ENCODE data around the gene DEDD2.

The DEDD2 gene

DNA sequence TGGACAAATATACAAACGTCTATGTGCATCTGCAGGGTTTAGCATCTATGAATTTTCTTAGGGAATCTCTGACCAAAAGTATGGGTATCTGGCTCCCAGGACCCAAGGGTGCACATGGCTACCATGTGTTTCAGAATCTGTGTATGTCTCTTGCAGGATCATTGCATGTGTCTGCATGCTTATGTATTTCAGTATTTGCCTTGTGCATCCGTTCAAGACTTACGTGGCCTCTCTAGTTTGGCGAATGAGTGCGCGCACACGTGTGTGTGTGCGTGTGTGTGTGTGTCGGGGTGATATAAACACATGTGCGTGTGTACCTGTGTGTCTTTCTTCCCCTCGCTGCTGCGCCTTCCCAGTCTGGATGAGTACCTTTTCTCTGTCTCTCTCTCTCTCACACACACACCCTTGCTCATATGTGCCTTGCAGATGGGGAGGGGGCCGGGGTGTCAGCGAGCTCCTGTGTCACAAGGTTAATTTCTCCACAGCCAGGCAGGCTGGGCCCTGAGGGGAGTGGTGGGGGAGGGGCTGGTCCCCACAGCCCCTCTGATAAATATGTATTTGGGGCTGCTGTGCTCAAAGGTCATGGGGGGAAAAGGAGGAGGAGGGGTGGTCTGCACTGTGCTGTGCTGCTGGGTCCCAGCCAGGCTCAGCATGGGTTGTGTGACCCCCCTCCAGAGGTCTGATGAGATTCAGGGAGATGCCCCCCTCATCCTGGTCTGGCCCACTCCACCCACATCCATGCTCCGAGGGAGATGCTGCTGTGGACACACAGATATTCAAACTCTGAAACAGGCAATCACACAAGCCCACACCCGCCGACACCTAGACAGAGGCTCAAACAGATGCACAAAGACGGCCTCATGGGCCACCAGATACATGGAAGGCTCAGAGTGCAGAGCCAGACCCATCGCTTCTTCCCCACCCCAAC lies 47.7 kb downstream of the DEDD2 start:
- no peak for DNase-seq

DNA sequence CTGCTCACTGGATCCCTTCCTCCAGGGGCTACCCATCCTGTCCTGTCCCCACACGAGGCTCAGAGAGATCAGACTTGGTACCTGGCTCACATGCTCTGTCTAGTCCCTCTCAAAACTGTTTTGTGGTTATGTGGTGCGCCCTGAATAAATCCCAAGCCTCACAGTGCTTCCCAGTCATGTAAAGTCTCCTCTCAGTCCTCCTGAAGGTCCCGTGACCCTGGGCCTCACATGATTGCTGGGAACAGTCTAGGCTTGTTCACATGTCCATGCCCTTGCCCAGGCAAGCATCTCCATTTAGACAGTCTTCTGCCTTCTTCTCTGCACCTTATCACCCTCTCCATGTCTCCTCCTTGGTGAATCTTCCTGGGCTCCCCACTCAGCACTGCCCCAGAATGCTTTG lies 49.3 kb downstream of the DEDD2 start:
- no peak for DNase-seq

DNA sequence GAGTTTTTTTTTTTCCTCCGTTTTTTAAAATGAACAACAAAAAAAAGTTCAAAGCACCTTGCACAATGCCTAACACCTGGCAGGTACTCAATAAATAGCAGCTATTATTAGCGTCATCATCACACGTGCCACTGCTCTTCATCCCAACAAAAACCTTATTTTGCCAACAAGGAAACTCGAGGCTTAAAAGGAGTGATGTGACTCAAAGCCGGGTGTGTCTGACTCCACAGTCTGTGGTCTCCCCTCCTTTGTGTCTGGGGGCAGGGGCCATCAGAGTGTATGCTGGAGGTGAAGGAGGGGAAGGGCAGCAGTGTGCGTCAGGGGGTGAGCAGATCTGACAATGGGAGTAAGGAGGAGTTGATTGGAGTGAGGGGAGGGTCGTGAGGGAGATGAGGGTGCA lies 51.2 kb downstream of the DEDD2 start:
- DNase-seq, result no peak

DNA sequence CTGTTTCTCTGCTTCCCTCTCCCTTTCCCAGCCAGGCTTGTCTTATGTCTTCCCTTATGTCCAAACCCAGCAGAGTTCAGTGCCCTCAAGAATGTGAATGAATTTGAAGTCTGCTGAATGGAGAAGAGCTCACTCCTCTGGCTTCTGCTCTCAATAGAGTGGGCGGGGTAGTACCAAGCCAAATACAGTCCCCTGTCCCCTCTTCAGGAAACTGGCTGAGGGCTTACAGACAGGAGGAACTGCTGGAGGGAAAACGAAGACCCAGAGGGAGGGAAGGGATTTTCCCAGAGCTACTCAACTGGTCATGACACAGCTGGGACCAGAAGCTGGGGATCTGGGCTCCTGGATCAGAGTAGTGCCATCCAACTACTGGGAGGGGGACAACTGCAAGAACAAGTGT lies 52.3 kb downstream of the DEDD2 start:
- DNase-seq, result no peak

DNA sequence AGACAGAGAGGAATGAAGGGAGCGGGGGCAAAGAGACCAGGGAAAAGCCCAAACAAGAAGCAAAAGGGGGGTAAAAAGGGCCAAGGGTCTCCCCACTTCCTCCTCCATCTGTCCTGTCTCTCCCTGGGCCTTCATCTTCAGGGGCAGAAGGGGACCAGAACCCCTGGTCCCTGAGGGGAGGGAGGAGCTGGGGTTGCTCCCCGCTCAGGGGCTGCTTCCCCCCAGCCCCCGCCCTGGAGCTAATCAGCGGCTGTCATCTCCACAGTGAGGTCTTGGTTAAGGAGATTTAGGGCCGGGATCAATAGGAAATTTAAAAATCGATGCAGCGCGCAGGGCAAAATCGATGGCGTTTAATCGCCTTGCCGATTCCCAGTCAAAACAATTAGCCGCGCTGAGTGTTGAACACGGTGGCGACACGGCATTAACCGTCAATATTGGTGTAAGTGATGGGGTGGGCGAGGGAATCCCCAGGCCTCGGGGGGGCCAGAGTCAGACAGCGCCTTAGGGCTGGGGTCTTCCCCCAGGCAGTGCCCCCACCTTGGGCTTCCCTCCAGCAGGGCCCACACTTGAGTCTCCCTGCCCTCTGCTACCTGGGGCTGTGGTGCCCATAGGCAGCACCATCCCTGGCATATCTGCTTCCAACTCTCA lies 55.7 kb downstream of the DEDD2 start:
- no peak for DNase-seq

DNA sequence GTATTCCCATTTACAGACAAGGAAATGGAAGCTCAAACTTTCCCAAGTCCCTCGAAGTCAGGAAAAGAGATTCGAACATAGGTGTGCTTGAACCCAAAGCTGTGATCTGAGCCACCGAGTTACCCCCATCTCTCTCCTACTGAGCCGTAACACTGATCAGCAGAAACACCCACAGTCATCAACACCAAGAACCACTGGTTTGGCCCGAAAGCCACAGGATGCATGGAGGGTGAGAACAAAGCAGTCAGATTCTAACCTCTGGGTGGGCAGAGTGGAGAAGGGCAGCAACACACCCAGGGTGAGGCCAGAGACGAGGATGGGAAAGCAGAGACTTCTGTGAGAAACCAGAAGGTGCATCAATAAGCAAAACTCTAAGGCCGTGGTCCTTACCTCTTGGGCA lies 57.5 kb downstream of the DEDD2 start:
- no peak for DNase-seq

DNA sequence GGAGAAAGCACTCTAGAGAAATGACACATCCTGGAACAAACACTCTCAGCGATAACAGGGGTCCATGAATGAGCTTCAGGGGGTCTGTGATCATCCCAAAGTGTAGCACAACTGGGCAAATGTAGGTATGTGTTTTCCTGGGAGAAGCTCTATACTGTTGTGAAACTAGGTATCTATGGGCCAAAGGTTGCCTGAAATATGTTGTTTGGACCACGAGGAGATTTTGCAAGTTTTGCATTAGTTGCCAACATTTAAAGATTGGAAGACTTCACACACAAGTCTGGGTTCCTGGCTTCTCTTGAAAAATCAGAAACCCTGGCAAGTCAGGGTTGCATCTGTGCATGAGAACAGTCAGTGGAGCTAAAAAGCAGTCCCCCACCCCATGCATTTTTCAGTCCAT lies 58.6 kb downstream of the DEDD2 start:
- no peak for DNase-seq

DNA sequence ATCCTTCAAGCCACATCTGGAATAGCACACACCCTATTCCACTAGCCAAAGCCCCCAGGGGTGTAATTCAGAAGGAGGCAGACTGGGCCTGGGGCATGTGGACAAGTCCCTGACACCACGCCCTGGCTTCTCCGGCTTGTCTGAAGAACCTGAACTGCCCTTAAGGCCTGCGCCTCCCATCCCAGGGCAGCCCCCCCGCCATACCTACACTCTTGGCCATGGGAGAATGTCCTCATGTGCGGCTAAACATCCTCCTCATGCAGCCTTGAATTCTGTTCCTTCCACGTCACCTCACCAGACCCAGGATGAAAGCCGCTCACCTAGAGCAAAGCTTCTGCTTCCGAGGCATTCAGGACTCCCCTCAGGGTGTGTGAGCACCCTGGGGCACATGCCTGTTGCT lies 60.9 kb downstream of the DEDD2 start:
- DNase-seq, result no peak

DNA sequence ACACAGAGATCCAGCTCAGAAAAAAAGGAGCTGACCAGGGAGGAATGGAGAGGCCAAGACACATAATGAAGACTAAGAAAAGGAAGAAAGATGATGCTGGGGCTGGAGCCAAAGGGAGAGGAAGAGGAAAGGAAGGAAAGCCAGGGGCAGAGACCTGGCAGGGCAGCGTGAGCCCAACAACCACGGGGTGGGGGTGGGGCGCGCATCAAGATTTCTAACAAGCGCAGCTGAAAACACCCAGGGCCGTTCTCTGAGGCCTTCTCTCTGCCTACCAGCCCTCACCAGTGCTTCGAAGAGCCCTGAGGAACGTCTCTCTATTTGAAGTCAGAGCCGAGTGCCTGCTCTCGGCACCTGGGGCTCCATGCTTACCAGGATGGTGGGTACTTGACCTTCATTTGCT lies 61.7 kb downstream of the DEDD2 start:
- no peak for DNase-seq

DNA sequence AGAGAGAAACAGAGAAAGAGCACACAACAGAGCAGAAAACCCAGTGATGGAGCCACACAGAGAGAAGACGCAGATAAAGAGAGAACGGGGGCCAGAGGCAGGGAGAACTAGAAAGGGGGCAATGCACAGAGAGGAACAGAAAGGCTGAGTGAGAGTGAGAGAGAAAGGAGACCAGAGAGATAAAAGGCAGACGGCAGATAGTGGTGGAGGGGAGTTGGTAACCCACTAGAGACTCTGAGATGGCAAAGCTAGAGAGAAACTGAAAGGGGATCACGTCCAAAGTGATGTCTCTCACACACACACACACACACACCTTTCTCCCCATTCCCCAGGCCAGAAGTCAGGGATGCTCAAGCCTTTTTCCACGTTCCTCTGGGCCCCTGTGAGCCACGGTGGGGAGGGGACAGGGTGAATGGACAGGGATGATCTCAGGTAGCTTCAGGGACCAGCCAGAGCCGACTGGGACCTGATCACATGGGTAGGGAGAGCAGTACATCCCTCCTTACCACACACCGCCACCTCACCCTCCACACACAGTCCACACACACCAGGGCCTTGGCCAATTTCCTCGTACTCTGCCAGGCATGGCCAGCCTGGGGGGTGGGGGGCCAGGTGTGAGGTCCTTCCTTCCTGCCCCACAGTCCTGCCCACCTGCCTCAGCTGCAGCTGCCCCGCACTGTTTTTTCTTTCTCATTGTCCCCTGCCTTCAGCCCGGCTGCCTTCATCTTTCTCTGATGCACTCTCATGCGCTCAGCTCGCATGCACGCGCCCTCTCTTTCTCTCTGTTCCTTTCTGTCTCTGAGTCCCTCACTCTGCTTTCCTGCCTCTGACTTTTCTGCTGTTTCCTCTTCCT lies 62.8 kb downstream of the DEDD2 start:
- no peak for DNase-seq

DNA sequence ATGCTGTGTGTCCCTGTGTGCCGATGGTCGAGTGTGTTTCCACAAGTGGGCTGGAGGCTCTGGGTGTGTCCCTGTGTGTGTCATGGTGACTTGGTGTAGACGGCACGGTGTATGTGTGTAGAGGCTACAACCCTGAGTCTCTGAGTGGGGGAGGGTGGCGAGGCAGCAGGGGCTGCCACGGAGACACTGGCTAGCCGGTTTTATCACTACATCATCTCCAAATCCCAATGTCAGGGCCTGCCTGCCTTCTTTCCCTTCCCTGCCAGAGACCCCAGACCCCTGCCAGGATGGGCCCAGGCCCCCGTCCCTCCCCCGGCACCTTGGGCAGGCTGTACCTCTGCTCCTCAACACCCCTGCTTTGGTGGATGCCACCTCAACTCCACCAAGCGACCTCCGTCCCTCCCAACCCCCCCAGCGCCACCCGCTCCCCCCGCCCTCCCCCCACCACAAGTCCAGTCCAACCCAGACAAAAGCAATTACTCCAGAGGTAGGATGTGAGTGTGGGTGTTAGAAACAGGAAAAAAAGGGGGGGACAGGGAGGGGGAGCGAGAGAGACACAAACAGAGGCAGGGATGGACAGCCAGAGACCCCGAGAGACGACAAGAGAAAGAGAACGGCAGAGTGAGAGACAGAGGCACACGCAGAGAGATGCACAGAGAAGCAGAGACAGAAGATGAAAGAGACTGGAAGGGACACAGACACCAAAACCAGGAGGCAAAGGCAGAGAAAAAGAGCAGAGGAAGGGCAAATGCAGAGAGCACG lies 63.6 kb downstream of the DEDD2 start:
- DNase-seq, result no peak

DNA sequence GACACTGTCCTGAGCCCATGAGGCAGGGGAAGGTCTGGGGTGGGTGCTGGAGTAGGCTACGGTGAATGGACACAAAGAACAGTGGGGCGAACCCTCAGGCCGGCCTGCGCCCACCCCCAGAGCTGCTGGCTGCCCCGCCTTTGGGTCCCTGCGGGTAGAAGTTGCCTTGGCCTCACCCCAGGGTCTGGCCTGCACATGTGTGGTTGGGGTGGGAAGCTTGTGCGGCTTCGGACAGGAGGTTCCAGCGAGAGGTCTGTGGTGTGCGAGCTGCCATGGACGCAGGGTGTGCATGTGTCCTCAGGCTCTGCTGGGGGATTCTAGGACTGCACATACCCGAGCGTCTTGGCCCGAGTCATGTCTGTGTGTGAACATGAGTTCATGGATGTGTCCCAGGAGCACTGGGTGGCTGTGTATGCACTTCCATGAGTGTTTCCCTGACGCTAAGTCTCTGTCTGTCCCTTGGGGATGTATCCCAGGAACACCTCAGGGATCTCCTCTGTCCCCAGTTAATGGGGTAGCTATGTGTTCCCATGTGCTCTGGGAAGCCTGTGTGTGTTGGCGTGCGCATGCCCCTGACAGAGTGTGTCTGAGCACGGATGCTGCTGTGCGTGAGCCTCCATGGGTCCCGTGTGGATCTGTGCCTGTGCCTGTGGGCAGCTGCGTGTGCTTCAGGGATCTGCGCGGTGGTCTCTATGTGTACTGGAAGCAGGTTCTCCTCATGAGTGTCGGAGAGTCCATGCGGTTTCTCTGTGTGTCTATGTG lies 64.4 kb downstream of the DEDD2 start:
- no peak for DNase-seq

DNA sequence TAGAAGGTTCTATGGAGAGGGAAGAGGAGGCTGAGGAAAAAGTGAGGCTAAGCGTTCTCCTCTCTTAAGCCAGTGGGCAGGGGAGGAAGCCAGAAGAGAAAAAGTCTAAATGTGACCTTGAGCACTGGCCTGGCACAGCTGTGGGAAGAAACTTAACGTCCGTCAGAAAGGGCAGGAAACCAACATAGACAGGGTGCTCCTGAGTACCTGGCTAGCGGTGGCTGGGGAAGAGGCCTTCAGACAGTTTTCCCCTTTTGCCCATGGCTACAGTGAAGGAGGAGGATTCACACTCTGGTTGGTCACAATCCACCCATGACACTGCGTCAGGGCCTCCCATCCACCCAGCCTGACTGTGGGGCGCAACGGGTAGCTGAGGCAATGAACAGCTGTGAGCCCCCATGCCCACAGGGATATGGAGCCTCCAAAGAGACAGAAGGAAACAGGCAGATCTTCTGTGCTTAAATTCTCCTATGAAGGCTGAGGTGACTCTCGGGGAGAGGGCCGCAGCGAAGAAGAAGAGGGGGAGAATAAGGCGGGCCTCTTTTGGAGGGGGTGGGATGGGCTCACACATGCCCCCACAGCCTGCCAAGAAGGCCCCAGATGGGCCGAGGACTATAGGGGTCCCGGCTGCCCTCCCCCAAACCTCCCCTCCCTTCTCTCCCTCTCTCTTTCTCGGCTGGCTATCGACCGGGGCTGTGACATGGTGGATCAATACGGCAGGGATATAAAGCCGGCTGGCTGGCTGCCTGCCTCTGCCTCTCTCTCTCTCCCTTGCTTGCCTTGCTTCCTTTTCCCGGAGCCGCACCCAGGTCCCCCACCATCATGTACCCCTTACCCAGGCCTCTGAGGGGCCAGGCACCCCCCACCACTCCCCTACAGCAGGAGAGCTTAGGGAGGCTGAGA lies 65.4 kb downstream of the DEDD2 start:
- DNase-seq, result no peak

DNA sequence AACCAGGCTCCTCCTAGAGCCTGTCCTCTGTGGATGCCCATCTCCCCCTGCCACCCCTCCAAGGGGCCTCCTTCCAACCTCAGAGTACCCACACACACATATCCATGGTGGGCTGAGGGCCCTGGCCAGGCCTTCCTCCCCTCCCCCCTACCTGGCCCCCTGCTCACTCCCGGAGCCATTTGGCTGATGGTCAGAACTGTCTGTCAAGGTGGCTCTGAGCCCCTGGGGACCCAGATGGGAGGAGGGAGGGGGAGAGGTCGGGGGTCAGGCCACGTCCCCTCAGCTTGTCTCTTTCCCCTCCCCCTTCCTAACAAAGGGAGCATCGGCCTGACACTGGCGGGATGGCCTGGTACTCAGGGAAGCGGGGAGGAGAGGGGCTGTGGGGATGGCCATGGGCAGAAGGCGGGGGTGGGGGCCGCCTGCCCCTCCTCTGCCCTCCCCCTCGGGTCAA lies 66.5 kb downstream of the DEDD2 start:
- DNase-seq, result no peak

DNA sequence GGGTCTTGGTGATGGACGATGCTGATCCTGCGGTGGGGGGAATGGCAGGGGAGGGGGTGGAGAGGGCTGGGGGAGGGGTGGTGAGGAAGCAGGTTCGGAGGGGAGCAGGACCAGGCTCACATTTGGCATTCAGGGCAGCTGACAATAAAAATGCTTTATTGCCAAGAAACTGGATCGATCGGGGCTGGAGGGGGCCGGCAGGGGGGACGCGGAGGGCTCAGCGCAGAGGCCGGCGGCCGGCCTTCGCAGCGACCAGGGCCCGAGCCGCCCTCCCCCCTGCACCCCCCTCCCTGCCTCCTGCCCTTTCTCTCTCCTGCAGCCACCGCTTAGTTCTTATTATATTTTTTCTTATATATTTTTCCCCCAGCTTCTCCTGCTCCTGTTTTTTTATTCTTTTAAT lies 67.1 kb downstream of the DEDD2 start:
- DNase-seq, result no peak

DNA sequence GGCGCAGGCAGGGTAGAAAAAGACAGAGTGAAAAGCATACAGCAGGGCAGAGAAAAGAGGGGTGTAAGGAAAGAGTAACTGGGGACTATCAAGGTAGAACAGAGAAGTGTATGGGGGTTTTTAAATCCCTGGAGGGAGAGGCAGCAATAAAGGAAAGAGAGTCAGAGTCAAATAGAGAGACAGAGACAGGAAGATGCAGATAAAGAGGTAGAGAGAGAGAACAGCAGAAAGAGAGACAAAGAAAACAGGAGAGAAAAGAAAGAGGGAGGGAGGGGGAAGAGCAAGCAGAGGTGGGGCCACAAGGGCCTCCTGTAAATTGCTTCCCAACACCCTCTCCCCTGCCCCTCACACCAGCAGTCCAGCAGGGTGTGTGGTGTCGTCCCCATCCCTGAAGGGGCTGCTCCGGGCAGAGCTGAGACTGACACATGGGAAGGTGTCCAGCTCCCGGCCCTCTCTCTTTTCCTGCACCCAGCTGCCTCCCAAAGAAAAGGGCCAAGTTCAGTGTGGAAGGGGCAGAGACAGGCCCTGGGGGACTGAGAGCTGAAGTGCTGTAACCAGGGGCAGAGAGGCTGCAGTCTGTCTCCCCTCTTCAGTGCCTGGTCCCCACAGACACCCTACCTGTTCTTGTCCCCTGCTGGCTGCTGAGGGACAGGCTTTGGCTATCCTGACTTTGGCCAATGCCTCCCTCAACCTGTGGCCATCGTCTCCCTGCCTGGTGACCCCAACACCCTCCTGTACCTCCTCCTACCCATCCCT lies 67.9 kb downstream of the DEDD2 start:
- DNase-seq, result no peak
